ENCODE measurements around the gene CREBBP. TPM values are rescaled to one million over a fixed set of nuclear protein-coding genes. Genes with fewer than 3 reads are reported as not detected.
A peak's percentile ranks its signal among the peaks of the same experiment; 100 is the strongest.

CREBBP gene
- total and polyA plus RNA-seq, 2 experiments from 2014 or later, result 36.9 to 54.8 TPM

- no peak overlapping the region for H3K27ac Mint-ChIP-seq
- DNase-seq (ENCODE audit: low spot score), result no peak
- peaks cover 85% of the 10 kb centered on the region for H3K36me3 Mint-ChIP-seq (ENCODE audit: low read depth)
Observed at GRCh38 chr16:3738128-3738527, 142.4 kb downstream of the CREBBP start.

GRCh38 chr16:3737181-3737580 is 143.3 kb downstream of the CREBBP start:
- H3K4me1 Mint-ChIP-seq, result peaks cover 2% of the 10 kb centered on the region; the same call in 2 of the 3 replicates
- H3K4me1 ChIP-seq (ENCODE audit: insufficient read depth), result no peaks in the 10 kb centered on the region
- peak; percentile 50 for ATAC-seq

More at GRCh38 chr16:3738128-3738527, 142.4 kb downstream of the CREBBP start:
- no peak for ATAC-seq
- peaks cover 8% of the 10 kb centered on the region for H3K27me3 Mint-ChIP-seq (ENCODE audit: insufficient read depth, low read depth, poor library complexity)
- Histone ChIP-seq H3K79me2 (replicated peaks; ENCODE audit: insufficient read depth) (no peaks in the 10 kb centered on the region), H4K20me1 (replicated peaks; ENCODE audit: insufficient read depth) (no peaks in the 10 kb centered on the region), H3K4me2 (no peak overlapping the region), H3K4me3 (no peak overlapping the region), H3K9me2 (ENCODE audit: insufficient read depth) (no peaks in the 10 kb centered on the region), H3K4me1 (ENCODE audit: insufficient read depth) (no peaks in the 10 kb centered on the region), H2AFZ (no peak overlapping the region), H3K27ac (ENCODE audit: low read depth) (no peak overlapping the region), H3F3A (replicated peaks; ENCODE audit: low read depth) (0 out of 2 replicates have a peak, but pooled peaks cover 4% of the 10 kb centered on the region), H3K27me3 (ENCODE audit: insufficient read depth) (no peaks in the 10 kb centered on the region), H3K36me3 (ENCODE audit: insufficient read depth) (peaks cover 40% of the 10 kb centered on the region)
- H3K9me3 Mint-ChIP-seq, result no peaks in the 10 kb centered on the region
- no peak overlapping the region for H3K4me3 Mint-ChIP-seq
- TF ChIP-seq EZH2 (IDR thresholded peaks at IDR 0.05; ENCODE audit: low read depth, unreplicated experiment), result no peak
- no peak for TF ChIP-seq STAT1 (IDR thresholded peaks at IDR 0.05; ENCODE audit: unreplicated experiment)
- no peak for TF ChIP-seq EZH2phosphoT487 (IDR thresholded peaks at IDR 0.05; ENCODE audit: unreplicated experiment)
- peaks cover 2% of the 10 kb centered on the region; the same call in 2 of the 3 replicates for H3K4me1 Mint-ChIP-seq

GRCh38 chr16:3736116-3736515 is 144.4 kb downstream of the CREBBP start:
- Mint-ChIP-seq H3K27me3 (ENCODE audit: insufficient read depth, low read depth, poor library complexity) (peaks cover 12% of the 10 kb centered on the region), H3K9me3 (no peaks in the 10 kb centered on the region), H3K4me3 (no peak overlapping the region), H3K36me3 (ENCODE audit: low read depth) (peaks cover 88% of the 10 kb centered on the region), H3K27ac (no peak overlapping the region), H3K4me1 (peaks cover 2% of the 10 kb centered on the region; the same call in 2 of the 3 replicates)
- Histone ChIP-seq H3K4me1 (ENCODE audit: insufficient read depth) (no peaks in the 10 kb centered on the region), H3K27ac (ENCODE audit: low read depth) (no peak overlapping the region), H3K36me3 (ENCODE audit: insufficient read depth) (peaks cover 41% of the 10 kb centered on the region), H4K20me1 (replicated peaks; ENCODE audit: insufficient read depth) (no peaks in the 10 kb centered on the region), H2AFZ (no peak overlapping the region), H3K4me3 (no peak overlapping the region), H3K27me3 (ENCODE audit: insufficient read depth) (no peaks in the 10 kb centered on the region), H3K79me2 (replicated peaks; ENCODE audit: insufficient read depth) (no peaks in the 10 kb centered on the region), H3K9me2 (ENCODE audit: insufficient read depth) (no peaks in the 10 kb centered on the region), H3F3A (replicated peaks; ENCODE audit: low read depth) (0 out of 2 replicates have a peak, but pooled peaks cover 4% of the 10 kb centered on the region), H3K4me2 (no peak overlapping the region)
- ATAC-seq (no peak), DNase-seq (ENCODE audit: low spot score) (no peak)
- no peak for TF ChIP-seq ETS1 (IDR thresholded peaks at IDR 0.05)
- no peak for TF ChIP-seq CTCF (conservative IDR thresholded peaks at IDR 0.05; ENCODE audit: low read depth in 2 of 2)
- no peak for TF ChIP-seq EZH2 (IDR thresholded peaks at IDR 0.05; ENCODE audit: low read depth, unreplicated experiment)
- no peak for TF ChIP-seq REST (IDR thresholded peaks at IDR 0.05; ENCODE audit: unreplicated experiment)
- TF ChIP-seq EZH2phosphoT487 (IDR thresholded peaks at IDR 0.05; ENCODE audit: unreplicated experiment), result no peak
- no peak for TF ChIP-seq CREB1 (CRISPR knock-in tag; IDR thresholded peaks at IDR 0.05; ENCODE audit: low read depth)
- no peak for TF ChIP-seq JUNB (IDR thresholded peaks at IDR 0.05; ENCODE audit: unreplicated experiment)
- TF ChIP-seq STAT1 (IDR thresholded peaks at IDR 0.05; ENCODE audit: unreplicated experiment), result no peak
- TF ChIP-seq POLR2AphosphoS5 (IDR thresholded peaks at IDR 0.05; ENCODE audit: low read depth), result no peak

More at GRCh38 chr16:3737181-3737580, 143.3 kb downstream of the CREBBP start:
- Histone ChIP-seq H3K9me2 (ENCODE audit: insufficient read depth) (no peaks in the 10 kb centered on the region), H3K79me2 (replicated peaks; ENCODE audit: insufficient read depth) (no peaks in the 10 kb centered on the region), H3K4me3 (no peak overlapping the region), H3K27me3 (ENCODE audit: insufficient read depth) (no peaks in the 10 kb centered on the region), H4K20me1 (replicated peaks; ENCODE audit: insufficient read depth) (no peaks in the 10 kb centered on the region), H3K4me2 (no peak overlapping the region), H2AFZ (no peak overlapping the region), H3F3A (replicated peaks; ENCODE audit: low read depth) (0 out of 2 replicates have a peak, but pooled peaks cover 4% of the 10 kb centered on the region), H3K27ac (ENCODE audit: low read depth) (no peak overlapping the region), H3K36me3 (ENCODE audit: insufficient read depth) (peaks cover 40% of the 10 kb centered on the region)
- Mint-ChIP-seq H3K4me3 (no peak overlapping the region), H3K27ac (no peak overlapping the region), H3K27me3 (ENCODE audit: insufficient read depth, low read depth, poor library complexity) (peaks cover 6% of the 10 kb centered on the region), H3K36me3 (ENCODE audit: low read depth) (peaks cover 82% of the 10 kb centered on the region), H3K9me3 (no peaks in the 10 kb centered on the region)
- TF ChIP-seq JUNB (IDR thresholded peaks at IDR 0.05; ENCODE audit: unreplicated experiment), result no peak
- no peak for DNase-seq (ENCODE audit: low spot score)
